Measurements from ENCODE around the gene EDEM3. TPM values are rescaled to one million over a fixed set of nuclear protein-coding genes. Genes with fewer than 3 reads are reported as not detected.

EDEM3 gene
- total and polyA plus RNA-seq, 9 of the 15 experiments (the other 6 are each of a cell fraction or from before 2014, with no cell fraction given): 15.8 to 46.6 (median 28.0) TPM

GRCh38 chr1:184641894-184642293 lies 112.8 kb downstream of the EDEM3 start (continued):
- TF ChIP-seq GMEB1 (CRISPR knock-in tag; IDR thresholded peaks at IDR 0.05) (no peak), IFI16 (CRISPR knock-in tag; IDR thresholded peaks at IDR 0.05) (no peak)

- FAIRE-seq: no peak
- H3K79me2 ChIP-seq (ENCODE audit: control insufficient read depth, insufficient read depth, low read length): no peaks in the 10 kb centered on the region
- in situ Hi-C loops (cut with MboI): no loop called here
- no peak for TF ChIP-seq ILF3 (IDR thresholded peaks at IDR 0.05; ENCODE audit: borderline replicate concordance)
- no peak for TF ChIP-seq ZNF695 (CRISPR knock-in tag; IDR thresholded peaks at IDR 0.05)
- no peak for TF ChIP-seq ZNF23 (CRISPR knock-in tag; IDR thresholded peaks at IDR 0.05)
- no peak for TF ChIP-seq PREB (CRISPR knock-in tag; IDR thresholded peaks at IDR 0.05)
- TF ChIP-seq MAFK (IDR thresholded peaks at IDR 0.05; ENCODE audit: low read length): no peak
- no peak for TF ChIP-seq ZNF311 (CRISPR knock-in tag; IDR thresholded peaks at IDR 0.05)
- no peak for TF ChIP-seq ZNF24 (IDR thresholded peaks at IDR 0.05)
- no peak for TF ChIP-seq SRSF1 (IDR thresholded peaks at IDR 0.05; ENCODE audit: low read depth, low read length)
- TF ChIP-seq CBX3 (IDR thresholded peaks at IDR 0.05; ENCODE audit: borderline replicate concordance in 1 of 2, low read length in 2 of 2): no peak
- no peak for TF ChIP-seq MAFG (tag; conservative IDR thresholded peaks at IDR 0.05)
- no peak for TF ChIP-seq ARID1B (IDR thresholded peaks at IDR 0.05)
- no peak for TF ChIP-seq TSHZ1 (CRISPR knock-in tag; IDR thresholded peaks at IDR 0.05)
These were observed 114.2 kb downstream of the EDEM3 start for GRCh38 chr1:184640505-184640904.

More at GRCh38 chr1:184640505-184640904, 114.2 kb downstream of the EDEM3 start:
- Histone ChIP-seq H3K9me3 (replicated peaks; ENCODE audit: control insufficient read depth, insufficient read depth, low read depth, low read length) (no peaks in the 10 kb centered on the region), H3K4me1 (replicated peaks in 1 of 2; ENCODE audit: control insufficient read depth in 2 of 2, insufficient read depth in 2 of 2, low read length in 2 of 2) (no peaks in the 10 kb centered on the region), H3K4me3 (no peak overlapping the region), H3K4me2 (ENCODE audit: insufficient read depth, low read length) (no peak overlapping the region), H3K9ac (ENCODE audit: insufficient read depth in 1 of 2, low read depth in 2 of 2, low read length in 2 of 2) (no peak overlapping the region), H3K27me3 (ENCODE audit: control insufficient read depth in 2 of 2, insufficient read depth in 2 of 2, low read length in 2 of 2) (peaks cover 10 to 23% of the 10 kb centered on the region in 2 experiments; a peak in 4 of 5 replicates), H2AFZ (ENCODE audit: low read depth, low read length) (no peak overlapping the region), H3K9me1 (ENCODE audit: control insufficient read depth, insufficient read depth, low read length) (no peaks in the 10 kb centered on the region), H3K27ac (ENCODE audit: extremely low read depth, low read depth, low read length) (no peak overlapping the region), H4K20me1 (replicated peaks; ENCODE audit: control insufficient read depth, insufficient read depth, low read length) (no peaks in the 10 kb centered on the region), H3K36me3 (ENCODE audit: control insufficient read depth, insufficient read depth, low read length) (no peaks in the 10 kb centered on the region)
- CTCF ChIA-PET (ENCODE audit: low intra/inter-chr PET ratio): no interaction called here
- ATAC-seq (peak; percentile 49), DNase-seq (ENCODE audit: extremely low read depth in 1 of 4, low spot score in 3 of 4) (no peak)
- WGBS (ENCODE audit: insufficient coverage, low coverage, missing lambda C conversion rate): 2% methylated on average over 3 of the region's 3 CpGs
- POLR2A ChIA-PET: interaction anchor here (0.6 to 0.7 kb wide), 2 partner anchors 675 to 1383 kb away, joined by 3 to 4 read pairs; no protein-coding TSS in a partner anchor
- BruUV-seq (replicated peaks): no TSS peak
- intact Hi-C loops (cut with micrococcal nuclease): no loop called here

Data from K562 (cell line).